Mucosa of rectum (tissue), 2 donors: ENCODE data around the gene VPS33B.
A peak's percentile ranks its signal among the peaks of the same experiment; 100 is the strongest.

Experiments
- H3K27ac ChIP-seq, 2 donors: one replicate each; pipeline ENCODE4 v1.7.0; 2013; ENCODE audit warnings: inconsistent platforms in 2 of 2, low read depth in 2 of 2, low read length in 2 of 2
- H3K27me3 ChIP-seq, 2 donors: one replicate each; pipeline ENCODE4 v1.7.0; 2013; ENCODE audit warnings: low read length in 2 of 2; ENCODE audit not compliant: control insufficient read depth in 2 of 2, insufficient read depth in 2 of 2
- H3K36me3 ChIP-seq, 2 donors: one replicate each; pipeline ENCODE4 v1.7.0; 2013; ENCODE audit warnings: low read length in 2 of 2; ENCODE audit not compliant: control insufficient read depth in 2 of 2, insufficient read depth in 2 of 2
- H3K4me1 ChIP-seq, 2 donors: one replicate each; pipeline ENCODE4 v1.7.0; 2013; ENCODE audit warnings: low read length in 2 of 2, mild to moderate bottlenecking in 1 of 2; ENCODE audit not compliant: control insufficient read depth in 2 of 2, insufficient read depth in 2 of 2
- H3K4me3 ChIP-seq, 2 donors: one replicate each; pipeline ENCODE4 v1.7.0; 2013; ENCODE audit warnings: low read length in 2 of 2
- H3K9ac ChIP-seq, 2 donors: one replicate each; pipeline ENCODE4 v1.7.0; 2013; ENCODE audit warnings: low read length in 2 of 2, low read depth in 1 of 2, mild to moderate bottlenecking in 1 of 2
- H3K9me3 ChIP-seq, 2 donors: one replicate each; pipeline ENCODE4 v1.7.0; 2013; ENCODE audit warnings: low read length in 2 of 2; ENCODE audit not compliant: control insufficient read depth in 2 of 2
- donor health status: healthy.
- donor health status: Normal muscosa, but diverticular disease.

The VPS33B gene

DNA sequence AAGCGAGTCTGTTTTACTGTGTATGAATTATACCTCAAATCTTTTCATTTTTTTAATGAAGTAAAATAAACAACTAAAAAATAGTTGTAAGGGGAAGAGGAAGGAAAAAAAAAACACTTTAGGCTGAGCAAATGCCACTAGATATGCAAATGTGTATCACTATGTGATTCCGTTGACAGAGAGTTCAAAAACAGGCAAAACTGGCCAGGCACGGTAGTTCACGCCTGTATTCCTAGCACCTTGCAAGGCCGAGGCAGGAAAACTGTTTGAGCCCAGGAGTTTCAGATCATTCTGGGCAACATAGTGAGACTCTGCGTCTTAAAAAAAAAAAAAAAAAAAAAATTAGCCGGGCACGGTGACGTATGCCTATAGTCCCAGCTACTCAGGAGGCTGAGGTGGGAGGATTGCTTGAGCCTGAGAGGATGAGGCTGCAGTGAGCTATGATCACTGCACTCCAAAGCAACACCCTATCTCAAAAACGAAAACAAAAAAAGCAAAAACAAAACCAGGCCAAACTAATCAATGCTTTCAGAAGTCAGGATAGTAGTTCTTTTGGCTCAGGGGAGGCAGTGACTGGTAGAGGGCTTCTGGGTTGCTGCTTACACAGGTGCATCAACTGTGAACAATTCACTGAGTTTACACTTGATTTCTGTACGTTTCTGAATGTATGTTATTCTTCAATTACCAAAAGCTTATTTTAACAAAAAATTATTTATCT is 35.4 kb downstream of the VPS33B start:
- H3K4me3 ChIP-seq = peak overlapping the region in 1 of 2 donors; percentile 10
- no peak overlapping the region for H3K27ac ChIP-seq
- H3K36me3 ChIP-seq = no peaks in the 10 kb centered on the region
- H3K9ac ChIP-seq = no peak overlapping the region
- no peaks in the 10 kb centered on the region for H3K27me3 ChIP-seq
- peaks cover 0 to 11% of the 10 kb centered on the region in 2 donors for H3K4me1 ChIP-seq
- no peaks in the 10 kb centered on the region for H3K9me3 ChIP-seq

DNA sequence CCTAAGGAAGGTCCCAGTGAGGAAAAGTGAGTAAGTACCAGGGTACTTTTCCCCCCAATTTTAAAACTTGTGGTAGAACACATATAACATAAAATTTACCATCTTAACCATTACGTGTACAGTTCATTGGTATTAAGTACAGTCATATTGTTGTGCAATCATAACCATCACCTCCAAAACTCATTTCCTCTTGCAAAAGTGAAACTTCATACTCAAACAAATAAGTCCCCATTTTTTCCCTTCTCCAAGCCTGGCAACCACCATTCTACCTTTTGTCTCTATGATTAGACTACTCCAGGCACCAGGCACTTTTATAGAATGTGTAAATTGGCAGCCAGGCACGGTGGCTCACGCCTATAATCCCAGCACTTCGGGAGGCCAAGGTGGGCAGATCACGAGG is 40.3 kb downstream of the VPS33B start:
- Histone ChIP-seq H3K36me3 (peaks cover 7 to 11% of the 10 kb centered on the region in 2 donors), H3K27me3 (no peaks in the 10 kb centered on the region), H3K4me1 (no peaks in the 10 kb centered on the region), H3K9ac (no peak overlapping the region), H3K4me3 (no peak overlapping the region), H3K27ac (no peak overlapping the region), H3K9me3 (no peaks in the 10 kb centered on the region)

DNA sequence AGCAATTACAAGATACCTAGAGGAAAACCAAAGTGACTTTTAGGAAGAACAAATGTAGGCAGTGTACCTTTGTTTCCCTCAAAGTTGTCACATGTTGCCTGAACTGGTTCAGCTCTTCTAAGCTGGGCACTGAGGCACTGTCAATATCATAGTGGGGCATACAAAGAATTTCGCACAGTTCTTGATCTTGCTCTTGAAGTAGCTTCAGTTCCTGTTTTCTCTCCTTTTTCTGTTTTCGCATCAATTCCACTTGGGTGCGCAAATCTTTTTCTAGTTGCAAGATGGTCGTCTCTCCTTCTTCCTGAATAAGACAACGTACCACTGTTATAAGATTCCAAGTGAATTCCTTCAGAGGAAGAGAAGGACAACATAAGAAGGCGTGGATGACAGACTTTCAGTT is 40.7 kb downstream of the VPS33B start:
- Histone ChIP-seq H3K36me3 (peaks cover 7 to 11% of the 10 kb centered on the region in 2 donors), H3K27me3 (no peaks in the 10 kb centered on the region), H3K4me3 (no peak overlapping the region)

DNA sequence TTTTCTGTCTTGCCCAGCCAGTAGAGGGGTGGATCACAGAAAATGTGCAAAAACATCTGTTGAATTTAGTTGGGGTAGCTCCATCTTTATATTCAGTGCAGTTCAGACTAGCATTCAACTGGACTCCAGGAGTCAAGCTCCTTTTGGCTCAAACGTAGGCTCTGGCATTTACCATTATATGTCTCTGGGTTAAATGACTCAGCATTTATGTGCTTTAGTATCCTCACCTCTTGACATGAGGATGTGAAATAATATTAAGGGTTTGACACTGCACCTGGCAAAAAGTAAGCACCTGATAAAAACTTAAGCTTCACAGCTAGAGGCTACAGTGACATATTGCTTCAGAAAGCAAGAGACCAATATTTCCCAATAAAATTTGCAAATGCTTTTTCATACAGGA is 42.8 kb downstream of the VPS33B start:
- no peaks in the 10 kb centered on the region for H3K27me3 ChIP-seq
- no peak overlapping the region for H3K4me3 ChIP-seq
- no peaks in the 10 kb centered on the region for H3K9me3 ChIP-seq
- H3K4me1 ChIP-seq = no peaks in the 10 kb centered on the region
- H3K36me3 ChIP-seq = peaks cover 7 to 11% of the 10 kb centered on the region in 2 donors
- H3K9ac ChIP-seq = no peak overlapping the region
- no peak overlapping the region for H3K27ac ChIP-seq

More for the DNA sequence above, 40.7 kb downstream of the VPS33B start:
- Histone ChIP-seq H3K4me1 (no peaks in the 10 kb centered on the region), H3K27ac (no peak overlapping the region), H3K9me3 (no peaks in the 10 kb centered on the region), H3K9ac (no peak overlapping the region)

DNA sequence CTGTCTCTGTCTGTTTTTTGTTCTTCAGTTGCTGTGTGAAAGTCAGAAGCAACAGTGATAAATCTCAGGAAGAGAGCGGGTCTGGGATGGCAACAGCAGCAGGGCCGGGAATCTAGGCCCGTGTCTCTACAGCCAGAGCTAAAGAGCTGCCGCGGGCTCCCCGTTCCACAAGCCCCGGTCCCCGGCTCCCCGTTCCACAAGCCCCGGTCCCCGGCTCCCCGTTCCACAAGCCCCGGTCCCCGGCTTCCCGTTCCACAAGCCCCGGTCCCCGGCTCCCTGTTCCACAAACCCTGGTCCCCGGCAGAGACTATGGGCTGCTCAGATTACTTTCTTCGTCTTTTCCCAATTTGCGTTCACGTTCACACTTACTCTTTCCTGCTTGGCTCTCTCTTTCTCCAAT is 48.2 kb downstream of the VPS33B start:
- H3K27me3 ChIP-seq = no peaks in the 10 kb centered on the region
- no peak overlapping the region for H3K9ac ChIP-seq
- H3K9me3 ChIP-seq = no peaks in the 10 kb centered on the region
- H3K4me3 ChIP-seq = no peak overlapping the region
- H3K36me3 ChIP-seq = peaks cover 0 to 4% of the 10 kb centered on the region in 2 donors
- no peaks in the 10 kb centered on the region for H3K4me1 ChIP-seq
- H3K27ac ChIP-seq = no peak overlapping the region

DNA sequence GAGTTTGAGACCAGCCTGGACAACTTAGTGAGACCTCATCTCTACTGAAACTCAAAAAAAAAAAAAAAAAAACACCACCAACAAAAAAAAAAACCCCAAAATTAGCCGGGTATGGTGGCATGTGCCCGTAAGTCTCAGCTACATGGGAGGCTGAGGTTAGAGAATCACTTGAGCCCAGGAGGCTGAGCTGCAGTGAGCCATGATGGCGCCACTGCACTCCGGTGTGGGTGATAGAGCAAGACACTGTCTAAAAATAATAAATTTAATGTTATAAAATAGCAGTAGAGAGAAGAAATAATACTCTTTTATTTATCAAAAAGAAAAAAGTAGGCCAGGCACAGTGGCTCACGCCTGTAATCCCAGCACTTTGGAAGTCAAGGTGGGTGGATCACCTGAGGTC is 50.3 kb downstream of the VPS33B start:
- no peaks in the 10 kb centered on the region for H3K4me1 ChIP-seq

DNA sequence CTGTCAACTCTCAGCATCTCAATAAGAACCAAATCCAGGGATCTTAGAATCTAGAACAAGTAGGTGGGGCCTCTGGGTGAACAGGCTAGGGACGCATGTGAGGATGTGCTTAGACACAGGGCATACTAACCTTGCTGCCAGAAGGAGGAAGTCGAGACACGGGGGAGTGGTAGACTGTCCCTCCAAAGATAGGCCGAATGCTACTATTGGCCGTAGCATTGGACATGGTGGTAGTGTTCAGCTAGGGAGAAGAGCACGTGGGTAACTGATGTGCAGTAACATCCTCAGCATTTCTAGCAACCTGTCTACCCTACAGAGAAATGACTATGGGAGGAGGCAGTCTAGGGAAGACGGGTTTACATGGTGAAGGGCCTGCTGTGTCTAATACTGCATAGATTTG is 52.1 kb downstream of the VPS33B start:
- H3K36me3 ChIP-seq = peaks cover 15 to 30% of the 10 kb centered on the region in 2 donors
- no peak overlapping the region for H3K9ac ChIP-seq
- H3K4me1 ChIP-seq = no peaks in the 10 kb centered on the region
- H3K9me3 ChIP-seq = no peaks in the 10 kb centered on the region
- H3K27me3 ChIP-seq = no peaks in the 10 kb centered on the region
- H3K4me3 ChIP-seq = no peak overlapping the region
- H3K27ac ChIP-seq = no peak overlapping the region

More for the DNA sequence above, 50.3 kb downstream of the VPS33B start:
- H3K9ac ChIP-seq = no peak overlapping the region
- H3K36me3 ChIP-seq = peaks cover 3 to 17% of the 10 kb centered on the region in 2 donors
- H3K4me3 ChIP-seq = no peak overlapping the region
- no peaks in the 10 kb centered on the region for H3K9me3 ChIP-seq
- no peaks in the 10 kb centered on the region for H3K27me3 ChIP-seq
- H3K27ac ChIP-seq = no peak overlapping the region

DNA sequence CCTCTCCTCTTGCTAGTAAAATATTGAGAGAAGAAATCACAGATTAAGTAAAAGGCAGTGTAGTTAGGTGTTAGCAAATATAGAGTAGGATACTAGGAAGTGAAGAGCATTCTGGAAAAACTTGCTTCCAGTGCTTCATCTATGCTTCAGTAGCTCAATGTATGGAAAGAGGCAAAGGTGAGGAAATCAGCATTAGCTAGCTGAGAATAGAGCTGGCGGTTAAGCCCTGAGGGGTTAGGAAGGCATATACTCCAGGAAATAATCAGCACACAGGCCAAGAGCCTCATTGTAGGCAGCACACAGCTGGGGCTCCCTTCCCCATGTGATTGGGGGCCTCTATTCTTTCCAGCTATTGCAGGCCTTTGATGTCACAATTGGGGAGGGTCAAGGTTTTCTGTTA is 54.0 kb downstream of the VPS33B start:
- Histone ChIP-seq H3K27ac (no peak overlapping the region), H3K27me3 (no peaks in the 10 kb centered on the region), H3K9ac (no peak overlapping the region), H3K36me3 (peaks cover 19 to 34% of the 10 kb centered on the region in 2 donors), H3K4me1 (no peaks in the 10 kb centered on the region), H3K4me3 (no peak overlapping the region), H3K9me3 (no peaks in the 10 kb centered on the region)

DNA sequence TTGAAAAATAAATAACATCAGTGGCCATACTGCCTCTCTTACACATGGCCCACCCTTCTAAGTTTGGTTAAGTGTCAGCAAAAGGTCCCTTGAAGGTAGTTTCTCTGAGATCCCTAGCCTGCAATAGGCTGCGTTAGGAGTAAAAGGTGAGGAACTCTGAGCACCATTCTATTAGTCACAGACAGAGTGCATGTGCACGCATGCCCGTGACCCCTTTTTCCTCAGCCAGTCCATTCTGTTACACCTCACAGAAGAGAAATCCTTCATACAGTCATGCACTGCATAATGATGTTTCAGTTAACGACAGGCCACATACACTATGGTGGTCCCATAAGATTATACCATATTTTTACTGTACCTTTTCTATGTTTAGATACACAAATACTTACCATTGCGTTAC is 55.2 kb downstream of the VPS33B start:
- no peaks in the 10 kb centered on the region for H3K9me3 ChIP-seq
- H3K36me3 ChIP-seq = peaks cover 27 to 42% of the 10 kb centered on the region in 2 donors
- no peak overlapping the region for H3K27ac ChIP-seq

DNA sequence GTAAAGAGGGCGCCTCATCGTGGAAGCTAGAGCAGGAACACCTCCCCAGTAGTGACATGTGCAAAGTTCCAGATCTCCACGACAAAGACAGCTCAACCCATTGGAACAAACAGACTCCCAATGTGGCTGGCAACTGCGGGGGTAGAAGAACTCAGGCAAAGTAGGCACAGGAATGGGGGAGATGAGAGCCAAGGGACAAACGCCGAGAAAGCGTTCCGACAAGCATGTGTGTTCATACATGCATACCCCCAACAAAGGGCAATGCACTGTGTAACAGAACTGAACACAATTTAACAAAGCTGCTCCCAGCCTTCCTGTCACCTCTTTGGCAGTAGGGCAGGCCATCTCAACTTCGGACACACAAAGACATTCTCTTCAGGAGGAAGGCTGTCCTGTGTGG is 56.1 kb downstream of the VPS33B start:
- no peak overlapping the region for H3K27ac ChIP-seq
- no peaks in the 10 kb centered on the region for H3K4me1 ChIP-seq
- H3K27me3 ChIP-seq = no peaks in the 10 kb centered on the region
- H3K9me3 ChIP-seq = no peaks in the 10 kb centered on the region
- H3K4me3 ChIP-seq = no peak overlapping the region
- H3K36me3 ChIP-seq = peaks cover 34 to 52% of the 10 kb centered on the region in 2 donors
- no peak overlapping the region for H3K9ac ChIP-seq

More for the DNA sequence above, 55.2 kb downstream of the VPS33B start:
- Histone ChIP-seq H3K4me1 (no peaks in the 10 kb centered on the region), H3K27me3 (no peaks in the 10 kb centered on the region), H3K4me3 (no peak overlapping the region), H3K9ac (no peak overlapping the region)
